ENCODE data around the gene VPS72. TPM values are rescaled to one million over a fixed set of nuclear protein-coding genes. Genes with fewer than 3 reads are reported as not detected.

Gene VPS72
- polyA plus RNA-seq, 1 of the 3 experiments (the other 2 are of a cell fraction) = 80.2 TPM

Other genes starting within 250 kb of the VPS72 start
- 150 and 225 TPM in 2 replicates for gene CERS2, start 215.4 kb downstream of the VPS72 start, polyA plus RNA-seq (2012; rRNA removed)
- gene ANXA9, start 207.9 kb downstream of the VPS72 start, polyA plus RNA-seq (2012; rRNA removed) = 0.07 and 0.21 TPM in 2 replicates
- gene MINDY1, start 183.3 kb downstream of the VPS72 start, polyA plus RNA-seq (2012; rRNA removed) = 6.0 and 6.7 TPM in 2 replicates
- 7.3 and 8.2 TPM in 2 replicates for gene PRUNE1, start 181.7 kb downstream of the VPS72 start, polyA plus RNA-seq (2012; rRNA removed)
- gene BNIPL, start 153.6 kb downstream of the VPS72 start, polyA plus RNA-seq (2012; rRNA removed) = 0.12 and 0.16 TPM in 2 replicates
- gene C1orf56, start 142.4 kb downstream of the VPS72 start, polyA plus RNA-seq (2012; rRNA removed) = 3.0 and 5.5 TPM in 2 replicates
- 47.8 and 65.6 TPM in 2 replicates for gene CDC42SE1, start 130.6 kb downstream of the VPS72 start, polyA plus RNA-seq (2012; rRNA removed)
- gene MLLT11, start 129.8 kb downstream of the VPS72 start, polyA plus RNA-seq (2012; rRNA removed) = 26.7 and 33.8 TPM in 2 replicates
- 2.4 and 3.9 TPM in 2 replicates for gene GABPB2, start 119.4 kb downstream of the VPS72 start, polyA plus RNA-seq (2012; rRNA removed)
- 3.1 and 4.0 TPM in 2 replicates for gene SEMA6C, start 43.6 kb downstream of the VPS72 start, polyA plus RNA-seq (2012; rRNA removed)
- not detected in 2 replicates for gene TNFAIP8L2, start 33.5 kb downstream of the VPS72 start, polyA plus RNA-seq (2012; rRNA removed)
- gene LYSMD1, start 24.3 kb downstream of the VPS72 start, polyA plus RNA-seq (2012; rRNA removed) = 4.5 and 5.1 TPM in 2 replicates
- gene SCNM1, start 24.1 kb downstream of the VPS72 start, polyA plus RNA-seq (2012; rRNA removed) = 23.4 and 27.8 TPM in 2 replicates
- 0.57 and 0.59 TPM in 2 replicates for gene TMOD4, start 14.2 kb downstream of the VPS72 start, polyA plus RNA-seq (2012; rRNA removed)
- 66.0 and 94.1 TPM in 2 replicates for gene PIP5K1A, start 8.4 kb upstream of the VPS72 start, polyA plus RNA-seq (2012; rRNA removed)
- 419 and 518 TPM in 2 replicates for gene PSMD4, start 64.5 kb upstream of the VPS72 start, polyA plus RNA-seq (2012; rRNA removed)
- 14.6 and 15.8 TPM in 2 replicates for gene ZNF687, start 92.1 kb upstream of the VPS72 start, polyA plus RNA-seq (2012; rRNA removed)
- gene PI4KB, start 137.2 kb upstream of the VPS72 start, polyA plus RNA-seq (2012; rRNA removed) = 62.9 and 76.6 TPM in 2 replicates
- gene RFX5, start 157.1 kb upstream of the VPS72 start, polyA plus RNA-seq (2012; rRNA removed) = 29.1 and 49.0 TPM in 2 replicates
- 0.11 and 0.16 TPM in 2 replicates for gene SELENBP1, start 182.5 kb upstream of the VPS72 start, polyA plus RNA-seq (2012; rRNA removed)
- 716 and 754 TPM in 2 replicates for gene PSMB4, start 209.4 kb upstream of the VPS72 start, polyA plus RNA-seq (2012; rRNA removed)

Data from SK-N-SH (cell line).